SK-N-MC (cell line): Measurements from ENCODE around the gene HMGB2.

Experiments
- DNase-seq: peaks from one replicate; pipeline ENCODE4 v3.0.0-alpha.2; 2011; ENCODE audit warnings: low read depth, low spot score
- H3K27ac ChIP-seq: fragments of 200-600 bp; sonication (generic); 2 replicates; pipeline ENCODE4 v1.5.1; 2016; ENCODE audit warnings: mixed run types
- H3K36me3 ChIP-seq: fragments of 200-600 bp; sonication (generic); 2 replicates; pipeline ENCODE4 v1.6.1; 2017; ENCODE audit warnings: antibody characterized with exemption, low read length, mixed read lengths; ENCODE audit not compliant: insufficient read depth
- H3K4me3 ChIP-seq: fragments of 200-600 bp; sonication (generic); 2 replicates; pipeline ENCODE4 v1.5.1; 2016
- H3K9ac ChIP-seq: fragments of 200-600 bp; sonication (generic); 2 replicates; pipeline ENCODE4 v1.8.0; 2017; ENCODE audit warnings: mixed run types, mixed read lengths; ENCODE audit not compliant: insufficient read length
- H3K9me3 ChIP-seq: fragments of 200-600 bp; sonication (generic); 2 replicates; pipeline ENCODE4 v1.6.1; 2017; ENCODE audit warnings: low read depth, mild to moderate bottlenecking, antibody characterized with exemption, low read length, moderate library complexity, mixed read lengths
- EZH2 ChIP-seq: fragments of 200-600 bp; sonication (generic); IDR thresholded peaks from one replicate; pipeline ENCODE4 v1.6.1; 2017; ENCODE audit warnings: antibody characterized with exemption
- FOXP2 ChIP-seq: optimal IDR thresholded peaks from 2 replicates; pipeline ENCODE3; 2011; ENCODE audit warnings: mild to moderate bottlenecking, moderate library complexity; ENCODE audit not compliant: insufficient read depth; ENCODE audit errors: extremely low read length, control extremely low read depth
- POLR2AphosphoS5 ChIP-seq: IDR thresholded peaks from 2 replicates; pipeline ENCODE4 v1.6.1; 2012; ENCODE audit warnings: mild to moderate bottlenecking, low read depth, low read length, borderline replicate concordance

Gene HMGB2

GRCh38 chr4:173347467-173347866 lies 13.3 kb upstream of the HMGB2 start:
- Histone ChIP-seq H3K9ac (no peak overlapping the region), H3K9me3 (no peaks in the 10 kb centered on the region), H3K4me3 (no peak overlapping the region), H3K27ac (no peak overlapping the region), H3K36me3 (no peaks in the 10 kb centered on the region)
- TF ChIP-seq FOXP2 (no peak), POLR2AphosphoS5 (no peak), EZH2 (no peak)
- no peak for DNase-seq

DNA sequence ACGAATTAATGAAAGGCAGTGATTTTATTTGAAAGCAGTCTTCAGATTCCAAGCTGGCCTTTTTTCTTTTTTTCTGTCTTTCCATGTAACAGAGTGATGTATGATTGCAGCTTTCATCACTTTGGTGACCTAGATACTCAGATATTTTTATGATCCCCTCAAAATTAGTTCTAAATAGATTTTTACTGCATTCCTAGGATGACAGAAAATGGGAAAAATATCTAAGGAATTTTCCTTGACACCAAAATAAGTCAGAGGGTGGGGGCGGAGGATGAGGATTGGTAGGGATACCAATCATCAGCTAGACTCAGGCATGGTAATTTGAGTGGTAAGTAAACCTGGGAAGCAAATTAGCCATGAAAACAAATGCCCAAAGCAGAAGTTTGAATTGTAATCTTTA lies 11.9 kb upstream of the HMGB2 start:
- Histone ChIP-seq H3K9me3 (no peaks in the 10 kb centered on the region), H3K27ac (no peak overlapping the region; the same call in 1 of the 2 replicates), H3K9ac (no peak overlapping the region), H3K4me3 (no peak overlapping the region), H3K36me3 (no peaks in the 10 kb centered on the region)
- DNase-seq, result no peak
- TF ChIP-seq FOXP2 (no peak), EZH2 (no peak), POLR2AphosphoS5 (no peak)

DNA sequence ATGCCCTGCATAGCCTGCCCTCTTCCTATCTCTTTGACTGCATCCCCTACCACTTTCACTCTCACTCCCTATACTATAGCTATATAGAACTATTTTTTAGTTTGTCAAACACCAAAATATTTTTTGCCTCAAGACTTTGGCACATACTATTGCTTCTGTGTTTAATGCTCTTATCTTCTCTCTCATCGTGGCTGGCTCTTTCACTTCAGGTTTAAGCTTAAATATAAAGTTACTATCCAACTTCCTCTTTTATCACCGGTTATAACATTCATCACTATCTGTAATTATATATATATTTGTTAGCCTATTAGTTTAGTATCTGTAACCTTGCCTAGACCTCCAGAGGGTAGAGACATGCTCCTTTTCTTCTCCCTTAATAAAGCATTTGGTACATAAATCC lies 11.5 kb upstream of the HMGB2 start:
- no peaks in the 10 kb centered on the region for H3K36me3 ChIP-seq
- no peak overlapping the region; the same call in 1 of the 2 replicates for H3K27ac ChIP-seq
- no peak overlapping the region for H3K4me3 ChIP-seq
- TF ChIP-seq POLR2AphosphoS5, result no peak
- TF ChIP-seq EZH2, result no peak
- TF ChIP-seq FOXP2, result no peak
- H3K9me3 ChIP-seq, result no peaks in the 10 kb centered on the region
- DNase-seq, result no peak
- no peak overlapping the region for H3K9ac ChIP-seq

GRCh38 chr4:173343832-173344397 lies 9.8 kb upstream of the HMGB2 start:
- no peaks in the 10 kb centered on the region for H3K9me3 ChIP-seq
- H3K9ac ChIP-seq, result no peak overlapping the region
- TF ChIP-seq FOXP2 (no peak), POLR2AphosphoS5 (no peak), EZH2 (no peak)
- H3K36me3 ChIP-seq, result no peaks in the 10 kb centered on the region
- no peak overlapping the region for H3K4me3 ChIP-seq
- H3K27ac ChIP-seq, result 0 out of 2 replicates have a peak overlapping the region, but pooled peaks have one; percentile 9
- no peak for DNase-seq

- Histone ChIP-seq H3K36me3 (peaks cover 10% of the 10 kb centered on the region), H3K9me3 (no peaks in the 10 kb centered on the region), H3K27ac (no peak overlapping the region), H3K9ac (no peak overlapping the region), H3K4me3 (no peak overlapping the region)
- TF ChIP-seq POLR2AphosphoS5, result no peak
- TF ChIP-seq EZH2, result no peak
- TF ChIP-seq FOXP2, result no peak
- no peak for DNase-seq
These were observed 3.3 kb upstream of the HMGB2 start for GRCh38 chr4:173337463-173337862.

- H3K4me3 ChIP-seq, result peak overlapping the region; percentile 96
- DNase-seq, result peak; percentile 78
- H3K9me3 ChIP-seq, result no peaks in the 10 kb centered on the region
- peak overlapping the region; percentile 94 for H3K9ac ChIP-seq
- peak overlapping the region; percentile 97 for H3K27ac ChIP-seq
- TF ChIP-seq POLR2AphosphoS5 (peak; percentile 88), FOXP2 (peak; percentile 99), EZH2 (no peak)
- H3K36me3 ChIP-seq, result peaks cover 33% of the 10 kb centered on the region
These were observed 964 bp upstream of the HMGB2 start for GRCh38 chr4:173334891-173335752.

- no peak for DNase-seq
- peak overlapping the region; percentile 93 for H3K27ac ChIP-seq
- H3K36me3 ChIP-seq, result peaks cover 47% of the 10 kb centered on the region
- peak overlapping the region; percentile 99 for H3K9ac ChIP-seq
- H3K4me3 ChIP-seq, result peak overlapping the region; percentile 96
- TF ChIP-seq FOXP2 (no peak), EZH2 (no peak), POLR2AphosphoS5 (no peak)
- H3K9me3 ChIP-seq, result no peaks in the 10 kb centered on the region
These were observed 487 bp downstream of the HMGB2 start for GRCh38 chr4:173333658-173334084.

- Histone ChIP-seq H3K9me3 (no peaks in the 10 kb centered on the region), H3K36me3 (peaks cover 53% of the 10 kb centered on the region), H3K9ac (peak overlapping the region; percentile 99), H3K4me3 (peak overlapping the region; percentile 96), H3K27ac (peak overlapping the region; percentile 93)
- TF ChIP-seq FOXP2 (no peak), EZH2 (no peak), POLR2AphosphoS5 (no peak)
- no peak for DNase-seq
These were observed 1.0 kb downstream of the HMGB2 start for GRCh38 chr4:173332963-173333657.

GRCh38 chr4:173332021-173332487 lies 2.1 kb downstream of the HMGB2 start:
- Histone ChIP-seq H3K9ac (peak overlapping the region; percentile 99), H3K27ac (0 out of 2 replicates have a peak overlapping the region, but pooled peaks have one; percentile 7), H3K4me3 (peak overlapping the region; percentile 96), H3K36me3 (peaks cover 64% of the 10 kb centered on the region), H3K9me3 (no peaks in the 10 kb centered on the region)
- TF ChIP-seq POLR2AphosphoS5, result no peak
- no peak for TF ChIP-seq EZH2
- DNase-seq, result no peak
